Measurements from ENCODE around the gene NPC2. TPM values are rescaled to one million over a fixed set of nuclear protein-coding genes. Genes with fewer than 3 reads are reported as not detected.

Gene NPC2
- total RNA-seq, 1 donor from 2014 or later: 191 TPM

DNA sequence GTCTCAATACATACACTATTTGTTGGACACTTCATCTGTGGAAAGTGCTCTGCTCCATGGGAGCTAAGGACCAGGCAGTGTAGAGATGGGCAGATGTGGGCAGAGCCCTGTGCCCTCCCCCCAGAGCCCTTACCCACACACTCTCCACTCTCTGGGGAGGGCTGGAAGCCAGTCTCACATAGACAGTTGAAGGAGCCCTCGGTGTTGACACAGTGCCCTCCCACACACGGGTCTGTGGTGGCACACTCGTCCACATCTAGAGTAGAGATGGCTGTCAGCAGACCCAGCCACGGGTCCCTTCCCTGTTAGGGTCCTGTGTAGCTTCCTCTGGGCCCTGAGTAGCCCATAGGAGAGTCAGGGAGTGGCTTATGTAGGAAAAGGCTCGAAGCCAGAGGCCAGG, 14.7 kb upstream of the NPC2 start:
- TF ChIP-seq, protein P1, sequence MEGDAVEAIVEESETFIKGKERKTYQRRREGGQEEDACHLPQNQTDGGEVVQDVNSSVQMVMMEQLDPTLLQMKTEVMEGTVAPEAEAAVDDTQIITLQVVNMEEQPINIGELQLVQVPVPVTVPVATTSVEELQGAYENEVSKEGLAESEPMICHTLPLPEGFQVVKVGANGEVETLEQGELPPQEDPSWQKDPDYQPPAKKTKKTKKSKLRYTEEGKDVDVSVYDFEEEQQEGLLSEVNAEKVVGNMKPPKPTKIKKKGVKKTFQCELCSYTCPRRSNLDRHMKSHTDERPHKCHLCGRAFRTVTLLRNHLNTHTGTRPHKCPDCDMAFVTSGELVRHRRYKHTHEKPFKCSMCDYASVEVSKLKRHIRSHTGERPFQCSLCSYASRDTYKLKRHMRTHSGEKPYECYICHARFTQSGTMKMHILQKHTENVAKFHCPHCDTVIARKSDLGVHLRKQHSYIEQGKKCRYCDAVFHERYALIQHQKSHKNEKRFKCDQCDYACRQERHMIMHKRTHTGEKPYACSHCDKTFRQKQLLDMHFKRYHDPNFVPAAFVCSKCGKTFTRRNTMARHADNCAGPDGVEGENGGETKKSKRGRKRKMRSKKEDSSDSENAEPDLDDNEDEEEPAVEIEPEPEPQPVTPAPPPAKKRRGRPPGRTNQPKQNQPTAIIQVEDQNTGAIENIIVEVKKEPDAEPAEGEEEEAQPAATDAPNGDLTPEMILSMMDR (IDR thresholded peaks at IDR 0.05; ENCODE audit: insufficient read depth, low read length, severe bottlenecking): no peak
- H3K27me3 ChIP-seq (ENCODE audit: control insufficient read depth, insufficient read depth, low read length): no peaks in the 10 kb centered on the region
- H3K4me3 ChIP-seq (ENCODE audit: low read depth, low read length): no peak overlapping the region
- peaks cover under 1% of the 10 kb centered on the region for H3K36me3 ChIP-seq (ENCODE audit: control insufficient read depth, insufficient read depth, low read length)
- FAIRE-seq: no peak
- no peak for DNase-seq (ENCODE audit: low read depth)

DNA sequence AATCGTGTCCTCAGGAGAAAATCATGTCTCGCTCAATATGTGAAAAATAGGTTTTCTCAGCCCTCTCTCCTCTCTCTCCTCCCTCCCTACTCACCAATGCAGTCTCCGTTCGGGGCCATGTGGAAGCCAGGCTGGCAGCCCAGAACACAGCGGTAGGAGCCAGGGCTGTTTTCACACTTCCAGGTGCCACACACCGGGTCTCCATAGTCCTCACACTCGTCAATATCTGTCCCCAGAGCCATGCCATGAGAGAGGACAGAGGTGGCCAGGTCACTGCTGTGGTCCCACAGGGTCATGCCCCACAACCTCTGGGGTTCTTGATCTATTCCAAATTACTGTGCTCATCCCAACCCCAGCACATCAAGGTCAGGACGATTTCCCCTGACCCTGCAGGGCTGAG, 14.0 kb upstream of the NPC2 start:
- Histone ChIP-seq H3K4me3 (ENCODE audit: low read depth, low read length) (no peak overlapping the region), H3K27me3 (ENCODE audit: control insufficient read depth, insufficient read depth, low read length) (no peaks in the 10 kb centered on the region), H3K36me3 (ENCODE audit: control insufficient read depth, insufficient read depth, low read length) (peaks cover 1% of the 10 kb centered on the region)
- FAIRE-seq (peak; percentile 43), DNase-seq (ENCODE audit: low read depth) (no peak)
- TF ChIP-seq, protein P1 (IDR thresholded peaks at IDR 0.05; ENCODE audit: insufficient read depth, low read length, severe bottlenecking): no peak

DNA sequence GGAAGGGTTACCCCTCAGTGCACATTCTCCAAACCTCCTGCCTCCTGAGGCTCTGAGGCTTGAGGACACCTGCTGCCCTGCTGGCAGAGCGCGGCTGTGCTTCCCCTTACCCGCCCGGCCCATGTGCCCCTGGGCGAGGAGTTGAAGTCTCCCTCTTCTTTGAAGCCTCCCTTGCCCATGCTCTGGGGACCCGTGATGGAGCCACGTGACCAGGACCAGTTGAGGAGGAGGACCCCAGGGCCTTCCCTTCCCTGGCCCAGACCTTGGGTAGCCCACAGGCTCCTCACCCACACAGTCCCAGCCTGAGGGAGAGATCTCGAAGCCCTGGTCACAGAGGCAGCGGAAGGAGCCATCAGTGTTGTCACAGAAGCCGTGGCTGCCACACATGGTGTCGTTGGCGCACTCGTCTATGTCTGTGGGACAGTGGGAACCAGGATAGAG, 13.3 kb upstream of the NPC2 start:
- peak; percentile 79 for FAIRE-seq
- Histone ChIP-seq H3K36me3 (ENCODE audit: control insufficient read depth, insufficient read depth, low read length) (peaks cover 1% of the 10 kb centered on the region), H3K4me3 (ENCODE audit: low read depth, low read length) (no peak overlapping the region), H3K27me3 (ENCODE audit: control insufficient read depth, insufficient read depth, low read length) (no peaks in the 10 kb centered on the region)
- no peak for DNase-seq (ENCODE audit: low read depth)
- TF ChIP-seq, protein P1 (IDR thresholded peaks at IDR 0.05; ENCODE audit: insufficient read depth, low read length, severe bottlenecking): no peak

DNA sequence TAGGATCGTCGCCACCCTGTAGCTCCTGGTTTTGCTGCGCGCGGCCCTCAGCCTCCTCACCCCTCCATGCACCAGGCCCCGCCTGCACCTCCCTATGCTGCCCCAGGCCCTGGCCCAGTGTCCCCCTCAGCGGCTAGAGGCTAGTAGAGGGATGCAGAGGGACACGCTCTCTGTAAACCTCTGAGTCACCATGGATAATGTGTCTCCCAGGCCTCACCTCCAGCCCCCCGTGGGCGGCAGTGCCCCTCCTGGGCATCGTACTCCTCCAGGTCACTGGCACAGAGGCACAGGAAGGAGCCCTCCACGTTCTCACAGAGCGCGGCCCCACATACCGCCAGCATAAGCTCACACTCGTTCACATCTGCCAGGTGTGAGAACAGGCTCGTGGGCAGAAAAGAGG, 12.7 kb upstream of the NPC2 start:
- Histone ChIP-seq H3K4me3 (ENCODE audit: low read depth, low read length) (no peak overlapping the region), H3K36me3 (ENCODE audit: control insufficient read depth, insufficient read depth, low read length) (peaks cover 1% of the 10 kb centered on the region), H3K27me3 (ENCODE audit: control insufficient read depth, insufficient read depth, low read length) (no peaks in the 10 kb centered on the region)
- TF ChIP-seq, protein P1 (IDR thresholded peaks at IDR 0.05; ENCODE audit: insufficient read depth, low read length, severe bottlenecking): no peak
- FAIRE-seq (no peak), DNase-seq (ENCODE audit: low read depth) (no peak)

DNA sequence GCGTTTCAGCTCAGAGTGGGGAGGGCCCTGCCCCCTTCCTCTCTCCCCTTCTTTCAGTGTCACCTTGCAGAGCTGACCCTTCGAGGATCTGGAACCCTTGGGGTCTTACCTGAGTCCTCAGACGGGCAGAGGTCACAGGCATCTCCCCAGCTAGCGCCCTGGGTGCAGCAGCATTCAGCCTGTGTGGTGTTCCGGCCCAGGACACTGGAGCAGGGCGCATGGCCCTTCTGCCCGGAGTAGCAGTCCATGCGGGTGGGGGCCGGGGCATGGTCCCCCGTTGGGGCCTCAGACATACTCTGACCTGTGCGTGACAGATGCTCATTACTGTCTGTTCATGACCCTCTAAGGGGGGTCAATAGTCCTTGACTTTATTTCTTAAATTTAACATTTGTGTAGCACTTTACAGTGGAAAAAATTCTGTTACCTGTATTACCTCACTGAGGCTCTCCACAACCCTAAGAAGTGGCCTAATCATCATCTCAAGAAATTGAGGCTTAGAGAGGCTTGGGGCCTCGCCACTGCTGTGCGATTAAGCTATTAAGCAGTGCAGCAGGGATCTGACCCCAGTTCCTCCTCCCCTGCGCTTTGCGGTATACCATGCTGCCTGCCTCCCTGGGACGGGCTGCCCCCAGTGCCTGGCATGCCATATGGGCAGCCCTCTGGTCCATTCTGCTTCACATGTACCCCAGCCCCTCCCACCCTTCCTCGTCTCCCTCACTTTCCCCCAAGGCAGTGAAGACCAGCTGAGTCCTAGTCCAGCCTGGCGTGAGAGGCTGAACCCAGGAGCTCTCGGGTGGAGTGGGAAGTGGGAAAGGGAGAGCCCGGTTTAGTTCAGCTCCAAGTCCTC, 12.0 kb upstream of the NPC2 start:
- Histone ChIP-seq H3K4me3 (ENCODE audit: low read depth, low read length) (no peak overlapping the region), H3K36me3 (ENCODE audit: control insufficient read depth, insufficient read depth, low read length) (peaks cover 1% of the 10 kb centered on the region), H3K27me3 (ENCODE audit: control insufficient read depth, insufficient read depth, low read length) (no peaks in the 10 kb centered on the region)
- DNase-seq (ENCODE audit: low read depth) (no peak), FAIRE-seq (no peak)
- TF ChIP-seq, protein P1 (IDR thresholded peaks at IDR 0.05; ENCODE audit: insufficient read depth, low read length, severe bottlenecking): no peak
